NCI-H1930 (cell line): ENCODE measurements around the gene RADIL.

Source experiments
- DNase-seq, 2 experiments: peaks; one replicate each; lab custom pipeline; 2025; lab: John Stamatoyannopoulos, UW

RADIL gene

DNA sequence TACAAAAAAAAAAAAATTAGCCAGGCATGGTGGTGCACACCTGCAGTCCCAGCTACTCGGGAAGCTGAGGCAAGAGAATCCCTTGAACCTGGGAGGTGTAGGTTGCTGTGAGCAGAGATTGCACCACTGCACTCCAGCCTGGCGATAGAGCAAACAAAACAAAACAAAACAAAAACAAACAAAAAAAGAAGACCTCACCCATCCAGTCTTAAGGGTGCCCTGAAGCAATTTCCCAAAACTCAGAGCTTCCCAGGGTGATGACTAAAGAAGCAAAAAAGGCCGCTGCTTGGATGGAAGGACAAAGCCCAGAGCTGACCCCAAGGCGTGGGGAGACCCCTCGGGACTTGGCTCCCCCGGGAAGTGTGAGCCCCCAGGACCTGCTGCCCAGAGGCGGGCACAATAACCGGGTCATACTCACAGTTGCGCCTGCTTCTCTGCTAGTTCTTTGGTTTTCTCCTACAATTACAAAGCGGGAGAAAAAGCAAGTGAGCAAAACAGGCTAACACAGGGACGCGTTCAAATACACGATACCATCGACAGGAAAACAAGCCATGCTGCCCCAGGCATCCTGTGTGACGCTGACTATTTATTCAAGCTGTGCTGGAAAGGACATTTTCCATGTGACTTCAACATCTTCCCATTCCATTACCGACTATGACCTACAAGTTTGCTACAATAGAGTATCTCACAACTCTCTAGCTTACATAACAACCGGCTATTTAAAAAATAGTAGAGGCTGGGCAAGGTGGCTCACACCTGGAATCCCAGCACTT is 51.6 kb downstream of the RADIL start:
- DNase-seq = no peak

DNA sequence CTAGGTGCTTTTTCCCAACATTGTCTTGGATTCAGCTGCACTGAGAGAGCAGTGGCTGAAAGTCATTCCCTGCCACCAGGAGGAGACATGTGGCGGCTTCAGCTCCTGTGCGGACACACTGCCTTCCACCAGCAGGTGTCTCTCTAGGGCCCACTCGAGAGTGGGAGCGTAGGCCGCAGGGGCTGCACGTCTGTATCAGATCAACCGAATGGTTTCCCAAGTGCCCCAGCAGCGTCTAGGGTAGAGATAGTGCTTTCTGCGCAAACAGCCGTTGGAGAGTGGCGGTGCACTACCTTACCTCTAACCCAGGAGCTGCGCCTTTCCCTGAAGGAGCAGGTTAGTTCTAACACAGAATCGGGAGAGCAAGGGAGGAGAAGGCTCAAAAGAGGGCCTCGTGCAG is 53.3 kb downstream of the RADIL start:
- DNase-seq = peak in 1 of 2 experiments; percentile 7

DNA sequence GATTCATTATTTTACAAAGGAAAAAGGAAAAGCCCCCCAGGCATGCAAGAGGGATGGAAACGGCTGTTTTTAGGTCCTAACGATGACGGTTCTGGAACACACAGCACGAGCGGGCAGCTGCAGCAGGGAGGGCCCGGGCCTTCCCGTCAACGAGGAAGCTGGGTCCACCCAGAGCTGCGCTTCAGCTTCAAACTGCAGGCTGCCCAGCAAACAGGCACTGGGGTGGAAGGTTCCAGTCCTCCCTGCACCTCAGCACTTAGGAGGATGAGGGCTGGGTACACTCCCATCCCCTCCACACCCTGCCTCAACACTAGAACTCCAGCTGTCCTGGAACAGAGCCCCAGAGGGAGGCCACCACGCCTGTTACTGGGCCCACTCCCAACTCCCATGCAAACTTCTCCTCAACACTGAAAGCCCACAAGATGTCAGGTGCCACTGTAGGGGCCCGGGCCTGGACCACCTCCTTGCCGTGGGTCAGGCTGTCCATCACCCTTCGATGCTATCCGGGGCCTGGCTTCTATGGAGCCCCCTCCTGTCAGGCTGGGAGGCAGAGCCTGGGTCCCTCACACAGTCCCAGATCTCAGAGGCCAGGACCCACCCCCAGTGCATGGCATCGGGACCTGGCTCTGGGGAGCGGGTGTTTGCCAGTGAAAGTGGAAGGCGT is 54.7 kb downstream of the RADIL start:
- no peak for DNase-seq

DNA sequence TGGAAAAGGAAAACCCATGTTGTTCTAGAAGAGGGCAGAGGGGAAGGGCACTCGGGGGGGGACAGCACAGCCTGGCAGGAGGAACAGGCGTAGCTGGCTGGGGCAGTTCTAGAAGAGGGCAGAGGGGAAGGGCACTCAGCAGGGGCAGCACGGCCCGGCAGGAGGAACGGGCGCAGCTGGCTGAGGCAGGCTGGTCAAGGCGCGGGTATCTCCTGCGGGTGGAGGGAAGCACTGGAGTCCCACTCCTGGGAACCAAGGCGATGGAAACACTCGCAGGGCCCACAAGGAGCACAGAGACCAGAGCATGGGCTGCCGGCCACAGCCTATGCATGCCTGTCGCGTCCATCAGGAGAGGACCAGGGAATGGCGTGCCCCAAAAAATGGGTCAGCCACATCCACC is 58.4 kb downstream of the RADIL start:
- DNase-seq = no peak

DNA sequence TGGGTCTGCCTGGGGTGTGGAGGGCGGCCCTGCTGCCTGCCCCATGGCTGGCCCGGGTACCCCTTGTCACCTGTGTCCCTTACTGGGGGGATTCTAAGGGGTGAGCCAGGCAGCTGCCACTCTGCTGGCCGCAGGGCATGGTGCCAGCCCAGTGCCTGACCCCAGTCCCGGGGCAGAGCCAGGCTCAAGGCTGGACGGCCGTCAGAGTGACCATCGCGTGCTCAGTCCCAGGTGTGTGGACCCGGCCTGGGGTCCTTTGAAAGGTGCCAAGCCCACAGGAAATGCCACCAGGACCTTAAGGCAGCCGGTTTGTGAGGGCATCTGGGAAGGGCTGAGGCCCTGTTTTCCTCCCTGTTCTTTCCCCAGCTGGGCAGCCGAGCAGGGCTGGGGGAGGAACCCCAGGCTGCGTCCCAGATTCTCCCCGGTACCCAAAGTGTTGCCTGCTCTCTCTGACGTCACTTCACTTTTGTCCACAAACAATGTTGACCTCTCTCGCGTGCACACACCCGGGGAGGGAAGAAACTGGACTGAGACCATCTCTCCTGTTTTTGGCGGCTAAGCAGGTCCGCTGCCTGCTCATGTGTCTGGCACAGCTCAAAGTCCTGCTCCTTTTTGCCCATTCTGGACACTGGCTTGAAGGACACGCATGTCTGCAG is 59.3 kb downstream of the RADIL start:
- DNase-seq = no peak

DNA sequence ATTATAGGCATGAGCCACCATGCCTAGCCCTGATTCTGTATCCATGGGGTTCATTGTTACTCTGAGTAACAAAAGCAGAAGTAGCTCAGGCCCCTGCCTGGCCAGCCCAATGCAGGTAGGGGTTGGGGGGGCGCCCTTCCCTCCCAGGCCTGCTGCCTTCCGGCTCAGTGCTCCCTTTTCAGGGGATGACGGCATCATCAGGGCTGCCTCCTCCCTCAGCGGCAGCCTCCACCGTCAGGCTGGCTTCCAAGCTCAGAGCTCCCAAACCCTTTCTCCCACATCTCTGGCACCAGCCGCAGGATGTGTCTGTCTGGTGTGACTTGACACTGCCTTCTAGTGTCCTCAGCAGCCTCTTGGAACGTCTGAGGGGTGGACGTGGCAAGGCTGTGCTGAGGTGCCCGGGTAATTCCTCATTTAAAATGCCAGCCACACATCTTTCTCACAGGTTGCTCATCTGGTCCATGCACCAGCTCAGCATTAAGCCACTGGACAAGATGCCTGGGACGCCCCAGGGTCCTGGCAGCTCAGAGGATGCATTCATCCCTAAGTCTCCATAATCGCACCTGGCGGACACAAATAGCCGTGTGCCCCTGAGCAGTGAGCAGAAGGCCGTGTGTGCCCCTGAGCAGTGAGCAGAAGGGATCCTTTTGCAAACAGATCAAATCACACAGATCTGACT is 59.9 kb downstream of the RADIL start:
- DNase-seq = no peak

DNA sequence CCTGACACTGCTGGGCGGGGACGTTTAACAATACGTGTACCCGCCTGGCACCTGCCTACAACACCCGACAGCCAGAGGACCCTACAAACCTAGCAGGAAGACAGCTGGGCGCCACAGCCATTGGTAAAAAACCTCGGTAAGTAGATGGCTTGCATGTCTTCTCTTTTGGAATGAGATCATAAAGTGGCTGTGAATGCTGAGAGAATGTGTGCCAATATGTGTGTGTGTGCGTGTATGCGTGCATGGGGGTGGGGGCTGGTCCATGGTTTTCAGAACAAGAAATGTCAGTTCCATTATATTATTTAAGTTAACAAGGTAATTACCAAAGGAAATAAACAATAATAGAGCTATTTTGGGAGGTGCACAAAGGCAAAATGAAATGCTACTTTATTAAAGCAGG is 60.8 kb downstream of the RADIL start:
- DNase-seq = no peak

DNA sequence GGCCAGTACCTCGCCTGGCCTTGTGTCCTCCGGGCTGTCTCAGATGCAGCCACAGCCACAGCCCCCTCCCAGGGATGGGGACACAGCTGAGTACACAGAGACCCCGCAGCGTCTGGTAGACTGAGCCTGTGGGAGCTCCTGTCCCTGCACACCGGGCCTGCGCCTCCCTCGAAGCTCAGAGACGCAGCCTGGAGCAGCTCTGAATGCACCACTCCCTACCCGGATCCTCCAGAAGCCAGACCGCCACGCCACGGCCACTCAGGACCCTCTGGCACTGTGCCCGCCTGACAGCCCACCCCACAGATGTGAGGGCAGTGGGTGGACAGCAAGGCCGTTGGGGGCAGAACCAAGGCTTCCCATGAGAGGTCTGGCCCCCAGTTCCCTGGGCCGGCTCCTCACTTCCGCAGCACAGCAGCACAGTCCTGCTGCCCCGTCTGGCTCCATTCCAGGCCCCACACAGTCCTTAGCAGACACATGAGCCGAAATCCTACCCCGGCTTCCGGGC is 62.5 kb downstream of the RADIL start:
- DNase-seq = no peak

DNA sequence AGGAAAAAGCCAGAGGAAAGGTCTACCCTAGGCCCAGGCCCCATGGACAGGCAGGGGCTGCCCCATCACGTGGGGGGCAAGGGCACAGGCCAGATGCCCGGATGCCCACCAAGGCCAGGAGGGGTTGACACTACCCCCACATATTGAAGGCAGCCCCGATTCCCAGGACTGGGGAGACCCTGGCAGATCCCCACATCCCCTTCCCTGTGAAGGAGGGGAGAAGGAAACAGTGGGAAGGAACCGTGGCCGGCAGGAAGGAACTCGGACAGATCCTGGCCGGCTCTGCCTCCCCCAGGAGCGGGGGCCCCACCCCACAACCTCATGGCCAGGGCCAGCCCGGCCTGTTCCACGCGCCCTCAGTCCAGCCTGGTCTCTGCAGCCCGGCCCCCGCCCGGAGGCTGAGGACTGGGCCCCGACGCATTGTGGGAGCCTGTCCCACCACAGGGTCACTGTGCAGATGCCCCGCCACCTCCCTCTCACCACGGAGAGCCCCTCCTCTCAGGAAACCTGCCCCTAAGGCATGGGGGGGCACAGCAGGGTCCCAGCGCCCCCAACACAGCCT is 63.0 kb downstream of the RADIL start:
- DNase-seq = no peak

DNA sequence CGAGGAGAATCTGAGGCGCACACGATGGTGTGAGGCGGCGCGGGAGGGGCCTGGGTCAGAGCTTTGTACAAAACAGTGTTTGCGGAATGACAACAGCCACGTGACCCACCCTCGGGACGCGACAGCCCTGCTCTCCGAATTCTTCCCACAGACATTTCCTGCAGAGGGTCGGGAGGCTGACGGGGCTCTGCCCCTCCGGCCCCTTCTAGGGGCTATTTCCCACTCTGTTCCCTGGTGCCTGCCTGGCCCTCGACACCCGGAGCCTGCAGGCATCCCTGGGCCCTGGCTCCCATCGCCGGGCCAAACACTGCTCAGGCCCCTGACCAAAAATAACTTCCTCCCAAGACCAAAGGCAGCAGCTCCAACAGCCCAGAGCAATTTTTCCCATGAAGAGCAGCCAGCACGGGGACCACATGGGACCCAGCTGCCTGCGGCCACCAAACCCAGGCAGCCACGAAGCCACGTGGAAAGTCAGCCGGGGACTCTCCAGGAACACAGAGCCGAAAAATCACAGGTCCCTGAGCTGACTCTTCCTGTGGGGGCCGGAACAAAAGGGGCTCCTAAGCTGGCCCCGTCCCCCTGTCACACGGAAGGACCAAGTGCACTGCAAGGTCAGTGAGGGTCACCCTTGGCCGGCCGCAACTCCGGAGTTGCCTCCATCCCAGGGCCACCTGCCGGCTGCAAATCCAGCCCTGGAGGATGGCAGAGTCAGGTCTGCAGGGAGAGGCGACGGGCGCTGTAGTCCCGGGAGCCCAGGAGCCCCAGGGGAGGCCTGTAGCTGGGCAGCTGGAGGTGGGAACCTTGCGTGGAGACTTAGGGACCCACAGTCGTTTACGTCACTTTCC is 63.7 kb downstream of the RADIL start:
- DNase-seq = no peak

DNA sequence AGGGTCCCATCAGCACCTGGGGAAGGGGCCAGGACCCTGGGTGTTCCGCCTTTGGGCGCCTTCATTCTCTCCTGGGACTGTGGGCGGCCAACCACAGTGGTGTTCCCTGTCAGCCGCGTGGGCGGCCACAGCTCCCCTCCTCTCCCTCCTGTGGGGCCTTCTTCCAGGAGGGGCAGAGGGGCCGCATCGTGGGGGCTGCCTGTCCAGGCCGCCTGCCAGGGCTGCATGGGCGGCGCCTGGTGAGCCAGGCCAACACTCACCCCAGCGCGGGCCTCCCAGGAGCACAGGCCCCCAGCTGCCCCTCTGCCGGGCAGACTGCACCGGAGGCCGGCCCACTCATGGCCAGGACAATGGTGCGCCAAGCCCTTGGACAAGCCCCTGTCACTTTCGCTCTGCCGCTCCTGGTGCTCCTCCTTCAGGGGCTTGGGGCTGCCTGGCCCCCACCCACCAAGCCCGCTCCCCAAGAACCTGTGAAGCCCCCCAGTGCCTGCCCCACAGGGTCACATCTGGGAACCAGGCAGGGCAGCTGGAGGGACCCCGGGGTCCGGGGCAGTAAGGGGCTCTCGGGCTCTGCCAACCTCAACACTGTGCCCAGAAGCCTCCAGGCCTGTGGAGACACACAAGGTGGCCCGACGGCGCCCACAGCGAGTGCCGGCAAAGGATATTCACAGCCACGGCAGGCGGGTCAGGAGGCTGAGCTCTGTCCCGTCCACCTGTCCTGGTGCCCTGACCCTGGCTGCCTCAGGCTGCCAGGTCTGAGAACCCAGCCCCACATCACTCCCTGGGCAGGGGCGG is 65.3 kb downstream of the RADIL start:
- DNase-seq = no peak

DNA sequence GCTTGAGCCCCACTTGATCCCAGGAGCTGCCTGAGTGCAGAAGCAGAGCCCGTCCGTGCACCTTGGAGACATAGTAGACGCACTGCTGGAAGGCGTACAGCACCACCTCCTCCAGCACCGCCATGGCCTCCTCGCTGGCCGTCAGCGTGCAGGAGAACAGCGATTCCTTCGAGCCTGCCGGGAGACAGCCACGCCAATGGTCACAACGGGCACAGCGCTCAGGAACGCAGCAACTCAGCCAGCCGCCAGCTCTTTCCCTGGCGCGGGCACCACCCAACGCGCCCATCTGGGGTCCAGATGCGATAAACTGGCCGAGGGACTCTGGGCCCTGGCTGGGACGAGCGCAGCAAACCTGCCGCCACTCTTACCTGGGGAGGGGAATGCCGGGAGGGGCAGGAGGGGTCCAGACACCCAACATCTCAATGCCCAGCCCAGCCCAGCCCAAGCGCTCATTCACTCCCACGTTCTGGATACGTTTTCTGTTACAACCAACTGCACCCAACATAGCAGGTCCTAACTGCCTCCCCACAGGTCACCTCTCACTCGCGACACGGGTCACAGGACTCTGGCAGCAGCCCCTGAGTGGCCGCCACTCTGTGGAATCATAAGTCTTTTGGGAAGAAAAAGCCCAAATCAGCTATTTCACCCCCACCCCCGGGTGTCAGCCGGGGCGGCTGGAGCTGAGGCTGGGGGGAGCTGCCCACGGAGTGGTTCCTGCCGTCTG is 66.2 kb downstream of the RADIL start:
- no peak for DNase-seq

DNA sequence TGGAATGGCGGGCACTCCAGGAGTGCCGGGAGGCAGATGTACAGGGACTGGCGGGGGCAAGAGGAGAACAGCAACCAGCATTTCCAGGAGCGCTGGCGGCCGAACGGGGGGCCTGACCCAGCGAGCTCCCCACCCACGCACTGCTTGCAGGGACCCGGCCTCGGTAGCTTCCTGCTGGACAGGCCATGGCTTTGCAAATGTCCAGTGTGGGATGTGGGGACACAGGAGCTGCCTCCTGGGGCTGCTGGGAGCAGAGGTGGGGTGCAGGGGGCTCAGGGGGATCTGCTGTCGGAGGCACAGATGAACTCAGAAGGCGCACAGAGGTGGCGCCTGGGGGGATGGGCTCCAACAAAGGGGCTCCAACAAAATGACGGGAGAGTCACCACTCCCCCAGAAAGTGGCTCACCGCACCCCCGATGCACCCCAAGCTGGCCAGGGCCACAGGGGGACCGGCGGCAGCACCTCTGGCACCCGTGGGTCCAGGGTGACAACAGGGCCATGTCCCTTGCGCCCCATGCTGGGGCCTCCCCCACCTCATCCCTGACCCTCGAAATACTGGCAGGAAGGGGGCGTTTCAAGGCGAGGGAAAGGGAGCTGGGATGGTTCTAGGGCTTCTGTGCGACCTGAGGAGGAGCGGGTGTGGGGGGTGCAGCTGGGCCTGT is 67.0 kb downstream of the RADIL start:
- no peak for DNase-seq

DNA sequence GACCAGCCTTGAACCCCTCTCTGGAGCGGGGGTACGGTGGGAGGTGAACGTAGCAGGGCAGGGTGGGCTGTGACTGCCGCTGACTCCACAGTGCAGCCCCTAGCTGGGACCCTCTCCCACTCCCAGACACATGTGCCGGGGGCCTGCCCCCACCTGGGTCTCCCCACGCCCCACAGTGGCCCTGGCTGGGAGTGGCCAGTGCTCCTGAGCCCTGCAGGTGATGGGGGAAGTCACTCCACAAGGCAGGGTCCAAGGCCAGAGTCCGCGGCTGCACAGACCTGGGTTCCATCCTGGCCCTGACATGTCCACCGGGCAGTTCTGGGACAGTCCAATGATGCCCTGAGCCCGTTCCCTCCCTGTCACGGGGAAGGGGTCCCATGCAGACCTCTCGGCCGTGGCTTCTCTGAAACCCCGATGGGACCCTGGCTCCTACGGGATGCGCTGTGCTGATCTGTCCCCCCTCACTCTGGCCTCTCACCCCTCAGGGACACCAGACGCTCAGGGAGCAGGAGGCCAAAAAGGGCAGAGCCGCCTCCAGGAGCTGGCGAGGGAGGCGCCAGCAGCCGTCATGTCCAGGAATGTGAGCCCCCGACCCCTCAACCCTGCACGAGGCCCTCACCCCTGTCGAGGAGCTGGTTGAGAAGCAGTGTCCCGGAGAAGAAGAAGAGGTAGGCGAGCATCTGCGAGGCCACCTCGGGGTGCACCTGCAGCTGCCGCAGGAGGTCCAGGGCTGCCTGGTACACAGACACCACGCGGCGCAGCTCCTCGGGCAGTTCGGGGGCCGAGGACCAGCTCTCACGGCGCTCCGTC is 67.7 kb downstream of the RADIL start:
- DNase-seq = no peak

DNA sequence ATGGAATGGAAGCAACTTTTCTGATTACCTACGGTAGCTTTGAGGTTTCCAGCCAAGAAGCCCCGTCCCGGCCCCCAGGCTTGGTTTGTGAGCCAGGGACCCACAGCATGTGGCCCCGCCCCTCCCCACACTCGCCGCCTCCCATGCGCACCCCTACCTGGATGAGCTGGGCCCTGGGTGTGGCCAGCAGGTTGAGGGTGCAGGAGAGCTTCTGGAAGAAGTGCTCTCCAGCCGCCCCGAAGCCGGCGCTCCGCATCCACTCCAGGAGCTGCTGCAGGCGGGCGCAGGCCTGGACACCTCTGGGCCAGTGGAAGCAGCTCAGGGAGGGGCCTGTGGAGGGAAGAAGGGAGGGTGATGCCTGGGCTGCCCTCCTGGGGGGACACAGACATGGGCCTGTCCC is 68.4 kb downstream of the RADIL start:
- DNase-seq = no peak

DNA sequence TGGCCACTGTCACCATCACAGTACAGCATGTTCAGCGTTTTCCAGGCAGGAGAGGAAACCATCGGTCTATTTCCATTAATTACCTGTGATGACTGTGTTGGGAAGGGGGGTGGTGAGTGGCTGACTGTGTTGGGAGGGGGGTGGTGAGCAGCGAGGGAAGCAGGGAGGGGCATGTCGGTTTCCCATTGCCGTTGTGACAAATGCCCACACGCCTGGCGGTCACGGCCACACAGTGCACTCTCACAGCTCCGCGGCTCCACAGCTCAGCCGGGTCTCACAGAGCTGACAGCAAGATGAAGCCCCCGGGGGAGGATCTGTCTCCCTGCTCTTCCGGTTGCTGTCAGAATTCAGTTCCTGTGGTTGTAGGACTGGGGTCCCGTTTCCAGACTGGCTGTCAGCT is 69.1 kb downstream of the RADIL start:
- DNase-seq = no peak

DNA sequence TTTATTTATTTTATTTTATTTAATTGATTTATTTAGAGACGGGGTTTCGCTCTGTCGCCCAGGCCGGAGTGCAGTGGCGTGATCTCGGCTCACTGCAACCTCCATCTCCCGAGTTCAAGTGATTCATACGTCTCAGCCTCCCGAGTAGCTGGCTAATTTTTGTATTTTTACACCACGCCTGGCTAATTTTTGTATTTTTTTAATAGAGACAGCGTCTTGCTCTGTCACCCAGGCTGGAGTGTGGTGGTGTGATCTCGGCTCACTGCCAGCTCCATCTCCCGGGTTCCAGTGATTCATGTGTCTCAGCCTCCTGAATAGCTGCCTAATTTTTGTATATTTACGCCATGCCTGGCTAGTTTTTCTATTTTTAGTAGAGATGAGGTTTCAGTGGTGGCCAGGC is 73.8 kb downstream of the RADIL start:
- no peak for DNase-seq

DNA sequence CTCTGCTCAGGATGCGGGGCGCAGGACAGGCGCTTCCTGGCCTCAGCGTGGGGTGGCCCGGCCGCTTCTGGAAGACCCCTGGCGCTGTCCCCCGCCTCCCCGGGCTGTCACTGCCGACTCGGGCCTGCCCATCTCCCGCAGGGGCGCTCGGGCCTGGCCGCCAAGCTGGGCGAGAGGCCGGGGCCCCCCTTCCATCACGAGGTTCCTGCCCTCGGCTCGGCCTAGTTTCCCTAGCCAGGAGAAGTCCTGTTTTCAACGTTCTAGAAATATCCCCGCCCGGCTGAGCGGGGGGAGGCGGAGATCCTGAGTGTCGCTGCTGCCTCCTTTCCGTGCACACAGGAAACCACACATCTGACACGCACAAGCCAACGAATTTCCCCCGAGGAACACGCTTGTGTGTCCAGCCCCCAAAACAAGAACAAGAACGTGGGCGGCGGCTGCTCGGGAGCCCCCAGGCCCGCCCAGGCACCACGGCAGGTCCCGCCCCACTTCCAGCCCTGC is 74.4 kb downstream of the RADIL start:
- DNase-seq = no peak
